Endodermal cell (in vitro differentiated cells): Measurements from ENCODE around the gene EID2. TPM values are rescaled to one million over a fixed set of nuclear protein-coding genes. Genes with fewer than 3 reads are reported as not detected.
A peak's percentile ranks its signal among the peaks of the same experiment; 100 is the strongest.

Experiments used
- DNase-seq: peaks from one replicate; pipeline ENCODE4 v3.0.0-alpha.2; 2017
- H3K27ac ChIP-seq: 2 replicates; pipeline ENCODE4 v1.5.1; 2013; ENCODE audit warnings: mild to moderate bottlenecking, low read depth, low read length, moderate library complexity
- H3K27me3 ChIP-seq: 2 replicates; pipeline ENCODE4 v1.6.1; 2013; ENCODE audit warnings: mild to moderate bottlenecking, low read length, moderate library complexity; ENCODE audit not compliant: insufficient read depth, control insufficient read depth, poor library complexity, severe bottlenecking
- H3K36me3 ChIP-seq: 2 replicates; pipeline ENCODE4 v1.7.0; 2013; ENCODE audit warnings: mild to moderate bottlenecking, low read length, moderate library complexity; ENCODE audit not compliant: control insufficient read depth, insufficient read depth
- H3K4me1 ChIP-seq: one replicate; pipeline ENCODE4 v1.7.0; 2013; ENCODE audit warnings: low read length; ENCODE audit not compliant: control insufficient read depth, insufficient read depth
- H3K4me3 ChIP-seq: 2 replicates; pipeline ENCODE4 v1.5.1; 2013; ENCODE audit warnings: mild to moderate bottlenecking, low read length, moderate library complexity
- H3K9ac ChIP-seq: 2 replicates; pipeline ENCODE4 v1.6.1; 2013; ENCODE audit warnings: mild to moderate bottlenecking, low read length, moderate library complexity; ENCODE audit not compliant: poor library complexity, severe bottlenecking; ENCODE audit errors: extremely low read depth
- H3K9me3 ChIP-seq: 2 replicates; pipeline ENCODE4 v1.6.1; 2013; ENCODE audit warnings: mild to moderate bottlenecking, low read length, moderate library complexity; ENCODE audit not compliant: control insufficient read depth
- H3K27ac Mint-ChIP-seq: 2 replicates; pipeline ENCODE4 v1.8.0; 2020; ENCODE audit warnings: mixed read lengths
- H3K27me3 Mint-ChIP-seq: 2 replicates; pipeline ENCODE4 v1.8.0; 2021; ENCODE audit warnings: mild to moderate bottlenecking, mixed read lengths; ENCODE audit not compliant: insufficient read depth
- H3K36me3 Mint-ChIP-seq: 2 replicates; pipeline ENCODE4 v1.8.0; 2020; ENCODE audit warnings: low read depth, mixed read lengths
- H3K4me1 Mint-ChIP-seq: 2 replicates; pipeline ENCODE4 v1.8.0; 2020; ENCODE audit warnings: mixed read lengths
- H3K4me3 Mint-ChIP-seq: 2 replicates; pipeline ENCODE4 v1.8.0; 2020; ENCODE audit warnings: mild to moderate bottlenecking, moderate library complexity, mixed read lengths
- H3K9me3 Mint-ChIP-seq: 2 replicates; pipeline ENCODE4 v1.8.0; 2020; ENCODE audit warnings: mild to moderate bottlenecking, mixed read lengths
- CTCF ChIP-seq: fragments of 200-600 bp; sonication (generic); conservative IDR thresholded peaks from 2 replicates; pipeline ENCODE4 v1.5.0; 2021; ENCODE audit warnings: antibody characterized with exemption, mild to moderate bottlenecking
- WGBS, 2 experiments: methylation state at CpG; one replicate each; pipeline versions ENCODE4 v1.1.5 to v1.1.7; 2013; ENCODE audit warnings: missing lambda C conversion rate in 2 of 2, mixed read lengths in 1 of 2; ENCODE audit not compliant: insufficient coverage in 1 of 2, insufficient read length in 1 of 2; 5-methylcytosine and 5-hydroxymethylcytosine counted together
- total RNA-seq, 2 donors: library from RNA; stranded (reverse); fragmentation: NEBNext Ultra II Directional in 1 of 2; extraction: Animal tissue kit (Norgen Biotek cat#: 25700) in 1 of 2; gene quantifications; 2 replicates in 1 of 2; 3 replicates in 1 of 2; pipeline ENCODE4 v1.2.1, GENCODE V29; 2021

EID2 gene
- total RNA-seq, 2 donors from 2014 or later: 24.0 to 29.7 TPM

- Histone ChIP-seq H3K36me3 (peaks cover 5% of the 10 kb centered on the region), H3K4me3 (peak overlapping the region; percentile 95), H3K27me3 (no peaks in the 10 kb centered on the region), H3K27ac (peak overlapping the region; percentile 85), H3K9me3 (no peaks in the 10 kb centered on the region), H3K4me1 (no peaks in the 10 kb centered on the region), H3K9ac (peak overlapping the region; percentile 99)
- H3K4me3 Mint-ChIP-seq: peak overlapping the region; percentile 87
- no peaks in the 10 kb centered on the region for H3K9me3 Mint-ChIP-seq
- WGBS, 2 experiments: 8 to 10% methylated on average over 6 to 8 of the region's 10 CpGs
- DNase-seq: no peak
- peaks cover 24% of the 10 kb centered on the region for H3K4me1 Mint-ChIP-seq
- peaks cover 3% of the 10 kb centered on the region for H3K27me3 Mint-ChIP-seq
- no peaks in the 10 kb centered on the region for H3K36me3 Mint-ChIP-seq
- TF ChIP-seq CTCF: no peak
- peak overlapping the region; percentile 97 for H3K27ac Mint-ChIP-seq
Measured at GRCh38 chr19:39539165-39539517, 820 bp downstream of the EID2 start.

- Histone ChIP-seq H3K4me3 (no peak overlapping the region), H3K36me3 (peaks cover 5% of the 10 kb centered on the region), H3K4me1 (no peaks in the 10 kb centered on the region), H3K9ac (no peak overlapping the region), H3K9me3 (peaks cover 7% of the 10 kb centered on the region), H3K27me3 (no peaks in the 10 kb centered on the region), H3K27ac (no peak overlapping the region)
- Mint-ChIP-seq H3K4me3 (no peak overlapping the region), H3K36me3 (no peaks in the 10 kb centered on the region), H3K27me3 (peaks cover 7% of the 10 kb centered on the region), H3K4me1 (peaks cover 10% of the 10 kb centered on the region), H3K27ac (no peak overlapping the region), H3K9me3 (no peaks in the 10 kb centered on the region)
- DNase-seq: no peak
- WGBS, 2 experiments: 77 to 87% methylated on average over 3 of the region's 3 CpGs
- no peak for TF ChIP-seq CTCF
Measured at GRCh38 chr19:39533791-39534190, 6.2 kb downstream of the EID2 start.

- Histone ChIP-seq H3K9ac (no peak overlapping the region), H3K36me3 (peaks cover under 1% of the 10 kb centered on the region), H3K9me3 (peaks cover 7% of the 10 kb centered on the region), H3K4me1 (no peaks in the 10 kb centered on the region), H3K27me3 (no peaks in the 10 kb centered on the region), H3K27ac (no peak overlapping the region), H3K4me3 (no peak overlapping the region)
- peak overlapping the region; percentile 79 for H3K4me3 Mint-ChIP-seq
- 8 to 37% methylated on average over 4 to 12 of the region's 12 CpGs for WGBS, 2 experiments
- H3K27me3 Mint-ChIP-seq: peaks cover 7% of the 10 kb centered on the region
- no peak overlapping the region for H3K27ac Mint-ChIP-seq
- no peak for TF ChIP-seq CTCF
- H3K36me3 Mint-ChIP-seq: peaks cover 4% of the 10 kb centered on the region
- no peaks in the 10 kb centered on the region for H3K9me3 Mint-ChIP-seq
- DNase-seq: no peak
- peaks cover 6% of the 10 kb centered on the region for H3K4me1 Mint-ChIP-seq
Measured at GRCh38 chr19:39533003-39533512, 6.9 kb downstream of the EID2 start.
